Mesothelial cell of epicardium (in vitro differentiated cells): ENCODE results near the gene ZNF19. TPM values are rescaled to one million over a fixed set of nuclear protein-coding genes. Genes with fewer than 3 reads are reported as not detected.

Experiments
- DNase-seq, 2 experiments: peaks; one replicate each; pipeline ENCODE4 v3.0.0; 2021; ENCODE audit warnings: low spot score in 2 of 2; ENCODE audit not compliant: unreplicated experiment in 2 of 2
- H3K27ac Mint-ChIP-seq: 2 replicates; pipeline ENCODE4 v1.8.0; 2021; ENCODE audit warnings: mixed read lengths
- H3K27me3 Mint-ChIP-seq: 2 replicates; pipeline ENCODE4 v1.8.0; 2021; ENCODE audit warnings: low read depth, mixed read lengths
- H3K36me3 Mint-ChIP-seq: 2 replicates; pipeline ENCODE4 v1.8.0; 2021; ENCODE audit warnings: mixed read lengths
- H3K4me1 Mint-ChIP-seq: 2 replicates; pipeline ENCODE4 v1.8.0; 2021; ENCODE audit warnings: mixed read lengths
- H3K4me3 Mint-ChIP-seq: 2 replicates; pipeline ENCODE4 v1.8.0; 2021; ENCODE audit warnings: mild to moderate bottlenecking, moderate library complexity, mixed read lengths
- H3K9me3 Mint-ChIP-seq: 2 replicates; pipeline ENCODE4 v1.8.0; 2021; ENCODE audit warnings: mixed read lengths
- CTCF ChIP-seq: fragments of 200-600 bp; sonication (generic); IDR thresholded peaks from one replicate; pipeline ENCODE4 v1.5.0; 2021; ENCODE audit warnings: antibody characterized with exemption; ENCODE audit not compliant: unreplicated experiment
- total RNA-seq: library from RNA; stranded (reverse); gene quantifications from 3 replicates; pipeline ENCODE4 v1.2.1, GENCODE V29; 2021

Gene ZNF19
- total RNA-seq, 1 donor from 2014 or later: 7.3 TPM

DNA sequence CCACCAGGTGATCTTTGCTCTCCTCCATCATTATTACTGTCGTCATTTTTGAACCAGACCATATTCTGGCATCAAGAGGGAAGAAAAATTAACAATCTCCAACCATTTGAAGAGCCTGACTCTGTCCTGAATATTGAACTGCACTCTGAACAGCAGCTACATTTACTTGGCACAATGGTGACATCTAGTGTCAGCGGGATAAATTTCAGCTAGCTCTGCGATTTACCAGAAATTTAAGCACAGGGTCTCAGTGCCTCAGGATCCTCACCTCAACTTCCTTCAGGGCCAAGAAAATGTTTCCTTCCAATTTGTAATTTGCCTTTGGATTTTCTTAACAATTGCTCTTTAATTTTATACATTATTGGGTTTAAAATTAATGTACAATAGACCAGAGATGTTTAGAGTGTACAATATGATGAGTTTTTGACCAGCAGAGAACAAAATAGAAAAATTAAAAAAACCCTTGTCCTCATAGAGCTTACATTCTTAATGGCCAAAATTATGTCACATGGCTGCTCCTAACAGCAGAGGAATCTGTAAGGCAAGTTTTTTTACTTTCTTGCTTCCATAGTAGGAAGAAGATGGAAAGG lies 10.7 kb upstream of the ZNF19 start:
- no peaks in the 10 kb centered on the region for H3K4me1 Mint-ChIP-seq
- H3K9me3 Mint-ChIP-seq: no peaks in the 10 kb centered on the region
- peaks cover 24% of the 10 kb centered on the region for H3K27me3 Mint-ChIP-seq
- no peak overlapping the region for H3K4me3 Mint-ChIP-seq
- peak; percentile 53 for TF ChIP-seq CTCF
- no peak overlapping the region for H3K27ac Mint-ChIP-seq
- peak in 1 of 2 experiments; percentile 52 for DNase-seq
- H3K36me3 Mint-ChIP-seq: no peaks in the 10 kb centered on the region

DNA sequence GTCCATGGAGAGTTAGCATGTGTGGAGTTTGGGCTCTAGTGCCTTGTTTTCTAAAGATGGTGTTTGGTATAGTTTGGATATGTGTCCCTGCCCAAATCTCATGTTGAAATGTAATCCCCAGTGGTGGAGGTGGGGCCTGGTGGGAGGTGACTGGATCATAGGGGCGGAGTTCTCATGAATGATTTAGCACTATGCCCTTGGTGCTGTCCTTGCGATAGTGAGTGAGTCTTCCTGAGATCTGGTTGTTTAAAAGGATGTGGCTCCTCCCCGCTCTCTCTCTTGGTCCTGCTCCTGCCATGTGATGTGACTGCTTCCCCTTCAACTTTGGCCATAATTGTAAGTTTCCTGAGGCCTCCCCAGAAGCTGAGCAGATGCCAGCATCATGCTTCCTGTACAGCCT lies 8.9 kb upstream of the ZNF19 start:
- DNase-seq: no peak

DNA sequence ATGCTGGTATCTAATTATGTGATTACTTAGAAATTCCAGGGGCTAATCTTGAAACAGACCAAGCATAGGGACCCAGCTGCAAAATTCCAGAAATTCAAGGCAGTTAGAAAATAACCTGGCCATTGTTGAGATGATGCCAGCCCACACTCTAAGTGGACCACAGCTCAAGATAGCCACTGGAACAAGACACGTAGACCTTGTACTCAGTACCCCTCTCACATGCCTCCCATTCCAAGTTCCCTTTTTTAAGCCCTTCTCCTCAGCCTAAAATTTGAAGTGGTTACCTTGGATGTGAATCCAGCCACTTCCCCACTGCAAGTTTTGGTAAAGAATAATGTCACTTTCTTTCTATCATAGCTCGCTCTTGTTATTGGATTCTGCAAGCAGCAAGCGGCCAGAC lies 4.1 kb upstream of the ZNF19 start:
- TF ChIP-seq CTCF: no peak
- DNase-seq: no peak
- Mint-ChIP-seq H3K36me3 (no peaks in the 10 kb centered on the region), H3K27me3 (peaks cover 30% of the 10 kb centered on the region), H3K4me3 (no peak overlapping the region), H3K27ac (no peak overlapping the region), H3K4me1 (no peaks in the 10 kb centered on the region), H3K9me3 (no peaks in the 10 kb centered on the region)

More for the DNA sequence above, 8.9 kb upstream of the ZNF19 start:
- H3K9me3 Mint-ChIP-seq: no peaks in the 10 kb centered on the region
- H3K27ac Mint-ChIP-seq: no peak overlapping the region
- no peak overlapping the region for H3K4me3 Mint-ChIP-seq
- no peaks in the 10 kb centered on the region for H3K36me3 Mint-ChIP-seq
- H3K27me3 Mint-ChIP-seq: peaks cover 19% of the 10 kb centered on the region
- no peaks in the 10 kb centered on the region for H3K4me1 Mint-ChIP-seq
- no peak for TF ChIP-seq CTCF

GRCh38 chr16:71492786-71493185 lies 3.7 kb upstream of the ZNF19 start:
- Mint-ChIP-seq H3K27me3 (peaks cover 27% of the 10 kb centered on the region), H3K4me1 (no peaks in the 10 kb centered on the region), H3K4me3 (no peak overlapping the region), H3K36me3 (no peaks in the 10 kb centered on the region), H3K9me3 (no peaks in the 10 kb centered on the region), H3K27ac (no peak overlapping the region)
- TF ChIP-seq CTCF: no peak
- DNase-seq: no peak

DNA sequence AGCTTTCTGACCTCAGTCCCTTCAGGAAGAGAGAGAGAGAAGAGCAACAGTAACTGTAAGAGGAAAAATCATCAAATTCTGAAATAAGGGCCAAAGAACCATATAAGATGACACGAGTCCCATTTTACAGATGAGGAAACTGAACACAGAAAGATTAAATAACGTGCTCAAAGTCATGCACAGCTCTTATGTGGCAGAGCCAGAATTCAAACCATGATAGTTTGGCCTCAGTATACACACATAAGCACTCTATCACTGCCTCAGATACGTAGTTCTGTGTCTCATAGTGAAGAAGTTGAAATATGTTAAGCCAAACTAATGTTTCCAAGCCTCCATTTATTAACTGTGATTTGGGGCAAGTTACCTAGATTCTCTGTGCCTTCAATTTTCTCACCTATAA lies 1.9 kb upstream of the ZNF19 start:
- no peak for DNase-seq
- Mint-ChIP-seq H3K36me3 (no peaks in the 10 kb centered on the region), H3K4me3 (no peak overlapping the region), H3K27ac (no peak overlapping the region), H3K27me3 (peaks cover 29% of the 10 kb centered on the region), H3K4me1 (no peaks in the 10 kb centered on the region), H3K9me3 (no peaks in the 10 kb centered on the region)
- no peak for TF ChIP-seq CTCF

GRCh38 chr16:71490361-71490760 lies 1.2 kb upstream of the ZNF19 start:
- Mint-ChIP-seq H3K4me1 (no peaks in the 10 kb centered on the region), H3K27ac (no peak overlapping the region)
- TF ChIP-seq CTCF: no peak

More at GRCh38 chr16:71490361-71490760, 1.2 kb upstream of the ZNF19 start:
- no peak for DNase-seq
- Mint-ChIP-seq H3K36me3 (no peaks in the 10 kb centered on the region), H3K4me3 (no peak overlapping the region), H3K9me3 (no peaks in the 10 kb centered on the region), H3K27me3 (peaks cover 29% of the 10 kb centered on the region)
